ENCODE data around the gene B4GALT7.

The B4GALT7 gene

GRCh38 chr5:177601126-177601525, 1.2 kb downstream of the B4GALT7 start:
- peak overlapping the region; percentile 70; the same call in 1 of the 2 replicates for H3K4me3 ChIP-seq (ENCODE audit: low read length)
- TF ChIP-seq ZNF274 (IDR thresholded peaks at IDR 0.05; ENCODE audit: low read depth, low read length), result no peak

- no peak for TF ChIP-seq ZNF274 (IDR thresholded peaks at IDR 0.05; ENCODE audit: low read depth, low read length)
These were observed 1.9 kb downstream of the B4GALT7 start for GRCh38 chr5:177601577-177602457.

GRCh38 chr5:177602458-177602830, 2.5 kb downstream of the B4GALT7 start:
- H3K4me3 ChIP-seq (ENCODE audit: low read length), result no peak overlapping the region
- no peak for TF ChIP-seq ZNF274 (IDR thresholded peaks at IDR 0.05; ENCODE audit: low read depth, low read length)

More at GRCh38 chr5:177601577-177602457, 1.9 kb downstream of the B4GALT7 start:
- no peak overlapping the region for H3K4me3 ChIP-seq (ENCODE audit: low read length)

GRCh38 chr5:177603631-177604030, 3.7 kb downstream of the B4GALT7 start:
- no peak overlapping the region for H3K4me3 ChIP-seq (ENCODE audit: low read length)
- no peak for TF ChIP-seq ZNF274 (IDR thresholded peaks at IDR 0.05; ENCODE audit: low read depth, low read length)

GRCh38 chr5:177604116-177604521, 4.2 kb downstream of the B4GALT7 start:
- no peak overlapping the region for H3K4me3 ChIP-seq (ENCODE audit: low read length)
- TF ChIP-seq ZNF274 (IDR thresholded peaks at IDR 0.05; ENCODE audit: low read depth, low read length), result no peak

GRCh38 chr5:177604656-177605055, 4.7 kb downstream of the B4GALT7 start:
- no peak overlapping the region for H3K4me3 ChIP-seq (ENCODE audit: low read length)

GRCh38 chr5:177605078-177605477, 5.1 kb downstream of the B4GALT7 start:
- no peak for TF ChIP-seq ZNF274 (IDR thresholded peaks at IDR 0.05; ENCODE audit: low read depth, low read length)
- no peak overlapping the region for H3K4me3 ChIP-seq (ENCODE audit: low read length)

More at GRCh38 chr5:177604656-177605055, 4.7 kb downstream of the B4GALT7 start:
- no peak for TF ChIP-seq ZNF274 (IDR thresholded peaks at IDR 0.05; ENCODE audit: low read depth, low read length)

- no peak for TF ChIP-seq ZNF274 (IDR thresholded peaks at IDR 0.05; ENCODE audit: low read depth, low read length)
- H3K4me3 ChIP-seq (ENCODE audit: low read length), result no peak overlapping the region
These were observed 5.7 kb downstream of the B4GALT7 start for GRCh38 chr5:177605667-177606066.

- H3K4me3 ChIP-seq (ENCODE audit: low read length), result no peak overlapping the region
- no peak for TF ChIP-seq ZNF274 (IDR thresholded peaks at IDR 0.05; ENCODE audit: low read depth, low read length)
These were observed 6.4 kb downstream of the B4GALT7 start for GRCh38 chr5:177606071-177607051.

GRCh38 chr5:177607115-177607451, 7.2 kb downstream of the B4GALT7 start:
- no peak overlapping the region for H3K4me3 ChIP-seq (ENCODE audit: low read length)
- TF ChIP-seq ZNF274 (IDR thresholded peaks at IDR 0.05; ENCODE audit: low read depth, low read length), result no peak

GRCh38 chr5:177607452-177608192, 7.7 kb downstream of the B4GALT7 start:
- no peak overlapping the region for H3K4me3 ChIP-seq (ENCODE audit: low read length)
- no peak for TF ChIP-seq ZNF274 (IDR thresholded peaks at IDR 0.05; ENCODE audit: low read depth, low read length)

- no peak overlapping the region for H3K4me3 ChIP-seq (ENCODE audit: low read length)
- TF ChIP-seq ZNF274 (IDR thresholded peaks at IDR 0.05; ENCODE audit: low read depth, low read length), result no peak
These were observed 8.5 kb downstream of the B4GALT7 start for GRCh38 chr5:177608243-177609075.
